HepG2 (cell line): Measurements from ENCODE around the gene HPCAL1. TPM values are rescaled to one million over a fixed set of nuclear protein-coding genes. Genes with fewer than 3 reads are reported as not detected.
A peak's percentile ranks its signal among the peaks of the same experiment; 100 is the strongest.

Experiments
- CBX1 ChIP-seq: IDR thresholded peaks from one replicate; pipeline ENCODE4 v1.6.1; 2016; ENCODE audit warnings: antibody characterized with exemption, low read depth
- CHD2 ChIP-seq: IDR thresholded peaks from 2 replicates; pipeline ENCODE4 v1.6.1; 2011; ENCODE audit warnings: low read depth, low read length, improper control_type of control experiment
- CREB1 ChIP-seq, 2 experiments: fragments of 450-650 bp in 1 of 2; IDR thresholded peaks; 2 replicates each; pipeline ENCODE4 v1.6.1; 2016 to 2017; ENCODE audit warnings: control low read depth in 1 of 2, mild to moderate bottlenecking in 1 of 2, missing compliant biosample characterization in 1 of 2, missing genetic modification characterization in 1 of 2
- CREM ChIP-seq, 2 experiments: sonication (generic) in 1 of 2; formaldehyde crosslinking in 1 of 2; IDR thresholded peaks; 2 replicates each; pipeline versions ENCODE4 v1.4.0 to v1.6.1; 2016 to 2020; ENCODE audit warnings: antibody characterized with exemption in 1 of 2, mild to moderate bottlenecking in 1 of 2, missing genetic modification reagents in 1 of 2
- FOXM1 ChIP-seq: sonication (generic); formaldehyde crosslinking; IDR thresholded peaks from 2 replicates; pipeline ENCODE4 v1.5.0; 2020; ENCODE audit warnings: missing genetic modification reagents
- IKZF4 ChIP-seq: sonication (generic); formaldehyde crosslinking; IDR thresholded peaks from 2 replicates; pipeline ENCODE4 v1.5.1; 2020; ENCODE audit warnings: borderline replicate concordance, mild to moderate bottlenecking, low read depth, missing genetic modification reagents; ENCODE audit errors: not compliant biosample characterization
- IRF1 ChIP-seq: sonication (generic); formaldehyde crosslinking; IDR thresholded peaks from 2 replicates; pipeline ENCODE4 v1.4.0; 2020; ENCODE audit warnings: low read depth, mild to moderate bottlenecking, missing genetic modification reagents
- LRRFIP1 ChIP-seq: sonication (generic); formaldehyde crosslinking; conservative IDR thresholded peaks from 2 replicates; pipeline ENCODE4 v1.4.0; 2020; ENCODE audit warnings: missing genetic modification reagents
- MTF1 ChIP-seq: sonication (generic); formaldehyde crosslinking; IDR thresholded peaks from 2 replicates; pipeline ENCODE4 v1.5.0; 2020; ENCODE audit warnings: missing genetic modification reagents
- PAF1 ChIP-seq: IDR thresholded peaks from 2 replicates; pipeline ENCODE4 v1.6.1; 2016; ENCODE audit warnings: missing genetic modification reagents, missing compliant biosample characterization
- POLR2AphosphoS5 ChIP-seq: IDR thresholded peaks from 2 replicates; pipeline ENCODE4 v1.6.1; 2012; ENCODE audit warnings: low read depth, low read length
- SNAPC2 ChIP-seq: sonication (generic); formaldehyde crosslinking; IDR thresholded peaks from 2 replicates; pipeline ENCODE4 v1.8.1; 2022; ENCODE audit warnings: mild to moderate bottlenecking, missing genetic modification reagents
- TCF12 ChIP-seq, 2 experiments: fragments of 450-650 bp in 1 of 2; sonication (generic) in 1 of 2; formaldehyde crosslinking in 1 of 2; IDR thresholded peaks; 2 replicates each; pipeline versions ENCODE4 v1.6.1 to v1.8.0; 2017 to 2022; ENCODE audit warnings: antibody characterized with exemption in 1 of 2, mild to moderate bottlenecking in 1 of 2, missing genetic modification reagents in 1 of 2, moderate library complexity in 1 of 2
- TEF ChIP-seq: sonication (generic); formaldehyde crosslinking; IDR thresholded peaks from 2 replicates; pipeline ENCODE4 v1.5.0; 2020; ENCODE audit warnings: missing genetic modification reagents
- ZBTB42 ChIP-seq: sonication (generic); formaldehyde crosslinking; IDR thresholded peaks from 2 replicates; pipeline ENCODE4 v1.5.0; 2020; ENCODE audit warnings: mild to moderate bottlenecking, missing genetic modification reagents
- ZNF274 ChIP-seq: sonication (generic); formaldehyde crosslinking; IDR thresholded peaks from 2 replicates; pipeline ENCODE4 v1.5.1; 2020; ENCODE audit warnings: mild to moderate bottlenecking, missing genetic modification reagents
- ZNF280B ChIP-seq: sonication (generic); formaldehyde crosslinking; IDR thresholded peaks from 2 replicates; pipeline ENCODE4 v1.5.0; 2020; ENCODE audit warnings: missing genetic modification reagents, mild to moderate bottlenecking, borderline replicate concordance
- ZNF331 ChIP-seq: sonication (generic); formaldehyde crosslinking; IDR thresholded peaks from 2 replicates; pipeline ENCODE4 v1.4.0; 2020; ENCODE audit warnings: missing genetic modification reagents
- ZNF446 ChIP-seq: sonication (generic); formaldehyde crosslinking; IDR thresholded peaks from 2 replicates; pipeline ENCODE4 v1.5.0; 2020; ENCODE audit warnings: mild to moderate bottlenecking, missing genetic modification reagents
- ZNF503 ChIP-seq: sonication (generic); formaldehyde crosslinking; IDR thresholded peaks from 2 replicates; pipeline ENCODE4 v1.4.0; 2020; ENCODE audit warnings: missing genetic modification reagents
- ZNF513 ChIP-seq: sonication (generic); formaldehyde crosslinking; conservative IDR thresholded peaks from 2 replicates; pipeline ENCODE4 v1.5.0; 2020; ENCODE audit warnings: missing genetic modification reagents
- ZSCAN31 ChIP-seq: sonication (generic); formaldehyde crosslinking; IDR thresholded peaks from 2 replicates; pipeline ENCODE4 v1.5.0; 2020; ENCODE audit warnings: low read depth, mild to moderate bottlenecking, missing genetic modification reagents
- polyA plus RNA-seq, 8 experiments: library from polyadenylated mRNA; depleted of rRNA in 3 of 8; stranded (reverse) in 7 of 8; unstranded in 1 of 8; fragments of >200 nt; fragmentation: Illumina TruSeq in 4 of 8; extraction: Trizol in 4 of 8; gene quantifications; 2 replicates each; pipeline versions ENCODE4 v1.2.1 to v1.2.3, GENCODE V29; 2011 to 2016; ENCODE audit warnings: low read depth in 4 of 8, missing spikeins in 1 of 8, mixed read lengths in 1 of 8; ENCODE audit not compliant: insufficient read depth in 1 of 8
- total RNA-seq, 5 experiments: library from RNA; depleted of rRNA; stranded (reverse); fragments of >200 nt; fragmentation: Illumina TruSeq; extraction: Trizol; gene quantifications; 2 replicates each; pipeline ENCODE4 v1.2.3, GENCODE V29; 2016; ENCODE audit warnings: low read depth in 1 of 5

The HPCAL1 gene
- total and polyA plus RNA-seq, 2 of the 13 experiments (the other 11 are each of a cell fraction or from before 2014, with no cell fraction given), result 29.5 to 29.9 TPM

GRCh38 chr2:10400568-10400977, 97.9 kb downstream of the HPCAL1 start (continued):
- no peak for TF ChIP-seq CREM (IDR thresholded peaks at IDR 0.05)
- no peak for TF ChIP-seq CREM (CRISPR knock-in tag; IDR thresholded peaks at IDR 0.05)
- TF ChIP-seq SNAPC2 (CRISPR knock-in tag), result no peak
- no peak for TF ChIP-seq ZNF331 (CRISPR knock-in tag)
- no peak for TF ChIP-seq MTF1 (CRISPR knock-in tag)
- no peak for TF ChIP-seq FOXM1 (CRISPR knock-in tag)
- no peak for TF ChIP-seq ZBTB42
- TF ChIP-seq POLR2AphosphoS5, result no peak
- no peak for TF ChIP-seq ZNF280B (CRISPR knock-in tag)
- TF ChIP-seq ZNF446 (CRISPR knock-in tag), result no peak
- TF ChIP-seq TEF (CRISPR knock-in tag), result no peak
- no peak for TF ChIP-seq ZSCAN31 (CRISPR knock-in tag)
- no peak for TF ChIP-seq CREB1 (IDR thresholded peaks at IDR 0.05)
- TF ChIP-seq CREB1 (CRISPR knock-in tag; IDR thresholded peaks at IDR 0.05), result no peak
- TF ChIP-seq ZNF274 (CRISPR knock-in tag), result no peak
- no peak for TF ChIP-seq LRRFIP1
- TF ChIP-seq CHD2, result no peak
- TF ChIP-seq IKZF4 (CRISPR knock-in tag), result peak; percentile 3
- no peak for TF ChIP-seq ZNF503 (CRISPR knock-in tag)
- no peak for TF ChIP-seq CBX1
- TF ChIP-seq IRF1 (CRISPR knock-in tag), result no peak
- TF ChIP-seq ZNF513 (CRISPR knock-in tag), result no peak
- no peak for TF ChIP-seq TCF12 (IDR thresholded peaks at IDR 0.05)
- TF ChIP-seq TCF12 (CRISPR knock-in tag; IDR thresholded peaks at IDR 0.05), result no peak
- TF ChIP-seq PAF1 (CRISPR knock-in tag), result no peak
